H1 (cell line): Measurements from ENCODE around the gene CEP128.
A peak's percentile ranks its signal among the peaks of the same experiment; 100 is the strongest.

ENCODE experiments used
- CEBPB ChIP-seq: IDR thresholded peaks from 2 replicates; pipeline ENCODE4 v1.6.1; 2012; ENCODE audit warnings: low read depth, low read length
- CTCF ChIP-seq, 3 experiments: IDR thresholded peaks; 1 replicate in 2 of 3; 2 replicates in 1 of 3; pipeline versions ENCODE4 v1.5.1 to v1.6.1; 2011; ENCODE audit warnings: low read length in 3 of 3, mild to moderate bottlenecking in 3 of 3, inconsistent platforms in 2 of 3, low read depth in 1 of 3, moderate library complexity in 1 of 3; ENCODE audit not compliant: insufficient read depth in 1 of 3; ENCODE audit errors: control extremely low read depth in 1 of 3
- HDAC6 ChIP-seq: IDR thresholded peaks from one replicate; pipeline ENCODE4 v1.7.1; 2012; ENCODE audit warnings: low read depth, mild to moderate bottlenecking, inconsistent platforms, low read length, moderate library complexity
- POLR2A ChIP-seq, 2 experiments: IDR thresholded peaks; 1 replicate in 1 of 2; 2 replicates in 1 of 2; pipeline ENCODE4 v1.6.1; 2011; ENCODE audit warnings: low read depth in 2 of 2, low read length in 2 of 2, mild to moderate bottlenecking in 2 of 2; ENCODE audit errors: control extremely low read depth in 1 of 2
- POLR2AphosphoS5 ChIP-seq: IDR thresholded peaks from 2 replicates; pipeline ENCODE4 v1.6.1; 2011; ENCODE audit warnings: low read depth, low read length

GRCh38 chr14:80987235-80988032 lies 45.9 kb upstream of the CEP128 start:
- TF ChIP-seq POLR2A (IDR thresholded peaks at IDR 0.05; ENCODE audit: control extremely low read depth in 1 of 2, low read depth in 2 of 2, low read length in 2 of 2) (no peak), CTCF (IDR thresholded peaks at IDR 0.05; ENCODE audit: control extremely low read depth in 1 of 3, insufficient read depth in 1 of 3, low read depth in 1 of 3, low read length in 3 of 3) (peak; percentile 28 to 87 (median 80)), CEBPB (no peak), POLR2AphosphoS5 (no peak), HDAC6 (no peak)
